NCI-H748 treated with DMSO at 0.1 percent for 48 hours (cell line): ENCODE measurements around the gene GLI2.
A peak's percentile ranks its signal among the peaks of the same experiment; 100 is the strongest.

Experiments
- DNase-seq: peaks from one replicate; lab custom pipeline; 2025; lab: John Stamatoyannopoulos, UW

GLI2 gene

DNA sequence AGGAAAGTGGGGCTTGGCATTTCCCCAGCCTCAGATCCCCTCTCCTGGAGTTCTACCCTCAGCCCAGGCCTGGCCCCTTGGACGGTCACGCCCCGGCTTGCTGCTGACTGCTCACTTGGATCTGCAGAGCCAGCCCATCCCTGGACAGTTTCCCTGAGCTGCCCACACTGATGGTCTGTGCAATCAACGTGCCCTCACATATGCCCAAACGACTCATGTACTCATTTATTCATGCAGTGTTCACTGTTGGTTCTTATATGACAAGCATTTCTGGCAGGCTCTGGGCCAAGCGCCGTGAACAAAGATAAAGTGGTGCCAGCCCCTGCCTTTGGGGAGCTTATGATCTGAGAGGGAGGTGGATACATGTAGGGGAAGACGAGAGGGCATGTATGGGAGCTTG, 20.3 kb upstream of the GLI2 start:
- DNase-seq, result no peak

GRCh38 chr2:120715941-120716340, 19.7 kb upstream of the GLI2 start:
- DNase-seq, result no peak

DNA sequence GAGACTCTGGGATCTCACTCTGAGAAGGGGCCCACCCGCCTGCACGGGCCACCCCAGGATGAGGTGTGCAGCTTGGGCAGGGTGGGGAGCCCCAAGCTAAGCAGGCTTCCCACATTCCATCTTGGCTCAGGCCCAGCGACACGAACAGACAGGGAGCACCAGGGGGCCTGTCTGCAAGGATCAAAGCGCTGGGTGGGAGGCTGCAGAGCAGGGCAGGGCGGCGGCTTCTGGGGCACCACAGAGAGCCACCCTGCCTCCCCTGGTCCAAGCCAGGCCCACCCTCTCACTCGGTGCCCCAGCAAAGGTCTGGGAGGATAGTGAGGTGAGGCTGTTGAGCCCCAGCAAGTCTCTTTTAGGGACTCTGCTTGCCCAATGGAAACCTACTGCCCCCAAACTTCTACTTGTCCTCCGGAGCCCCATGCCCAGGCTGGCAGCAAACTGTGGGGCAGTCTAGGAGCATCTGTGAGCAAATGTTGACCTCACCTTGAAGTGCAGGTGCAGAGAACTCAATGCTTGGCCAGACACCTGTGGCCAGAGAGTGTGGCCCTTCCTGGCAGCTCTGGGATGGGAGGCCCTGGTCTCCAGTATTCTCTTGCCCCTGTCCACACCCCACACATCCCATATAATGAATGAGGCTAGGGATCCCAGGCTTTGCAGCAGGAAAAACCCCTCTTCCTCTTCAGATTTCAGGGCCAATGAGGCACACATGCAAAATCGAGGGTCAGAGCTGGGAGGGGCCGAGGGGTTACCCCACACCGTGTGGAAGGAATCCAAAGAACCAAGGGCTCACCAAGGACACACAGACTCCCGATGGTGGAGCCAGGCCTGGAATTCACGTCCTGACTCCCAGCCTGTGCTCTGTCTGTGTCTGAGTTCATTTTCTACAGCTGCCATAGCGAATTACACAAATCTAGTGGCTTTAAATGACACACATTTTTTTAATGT, 18.8 kb upstream of the GLI2 start:
- no peak for DNase-seq

DNA sequence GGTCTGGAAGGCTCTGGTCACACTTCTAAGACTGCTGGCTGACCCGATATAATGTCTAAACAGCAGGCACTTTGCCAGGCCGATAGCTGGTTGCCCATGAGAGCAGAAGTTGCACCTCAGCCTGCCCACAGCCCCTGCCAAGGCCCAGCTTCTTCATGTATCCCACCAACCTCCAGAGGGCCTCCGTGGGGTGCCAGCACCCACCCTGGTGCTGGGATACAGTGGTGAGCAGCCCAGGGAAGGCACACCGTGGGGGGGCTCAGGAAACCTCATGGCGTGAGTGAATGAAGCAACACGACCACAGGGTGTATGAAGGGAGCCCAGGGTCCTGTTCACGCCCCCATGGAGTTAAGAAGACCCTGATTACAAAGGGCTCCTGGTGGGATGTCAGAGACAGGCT, 16.2 kb upstream of the GLI2 start:
- DNase-seq, result no peak

DNA sequence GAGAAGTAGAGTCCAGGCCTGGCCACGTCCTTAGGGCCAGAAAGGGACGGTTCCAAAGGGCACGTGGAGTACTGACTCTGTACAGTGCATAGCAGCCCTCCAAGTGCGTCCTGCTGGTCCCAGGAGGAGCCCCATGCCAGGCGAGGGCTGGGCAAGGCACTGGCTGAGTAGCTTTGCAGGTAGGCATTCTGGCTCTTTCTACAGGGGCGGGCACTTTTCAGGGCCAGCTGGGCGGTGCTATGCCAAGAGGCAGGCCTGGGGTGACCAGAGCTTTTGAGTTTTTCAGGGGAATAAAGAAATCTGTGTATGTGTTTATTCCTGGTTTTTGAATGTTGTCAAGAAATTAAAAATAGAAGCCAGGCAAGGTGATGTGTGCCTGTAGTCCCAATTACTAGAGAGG, 15.4 kb upstream of the GLI2 start:
- no peak for DNase-seq

DNA sequence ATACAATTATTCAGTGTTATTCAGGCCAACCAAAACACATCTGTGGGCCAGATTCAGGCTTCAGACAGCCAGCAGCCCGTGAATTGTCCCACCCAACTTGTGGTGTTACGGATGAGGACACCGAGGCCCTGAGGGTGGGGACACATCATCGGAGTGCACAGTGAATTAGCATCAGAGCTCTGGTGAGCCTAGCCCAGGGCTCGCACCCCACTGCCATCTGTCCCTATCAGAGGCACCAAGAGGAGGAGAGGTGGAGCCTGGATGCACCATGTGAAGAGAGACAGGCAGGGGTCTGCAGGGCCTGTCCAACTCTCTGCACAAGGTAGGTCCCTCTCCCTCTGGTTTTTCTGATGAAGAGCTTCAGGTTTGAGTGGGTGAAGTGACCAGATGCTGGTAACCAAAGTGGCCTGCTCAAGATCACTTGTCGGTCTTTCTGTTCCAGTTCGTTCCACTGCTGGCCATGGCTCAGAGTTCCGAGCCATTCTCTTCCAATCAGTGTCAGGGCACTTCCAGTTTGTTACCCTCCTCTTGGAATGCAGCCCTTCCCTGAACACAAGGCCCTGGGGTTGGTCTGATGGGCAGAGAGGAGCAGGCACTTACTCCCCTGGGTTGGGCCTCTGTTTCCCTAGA, 14.8 kb upstream of the GLI2 start:
- no peak for DNase-seq

GRCh38 chr2:120722246-120722567, 13.5 kb upstream of the GLI2 start:
- no peak for DNase-seq

DNA sequence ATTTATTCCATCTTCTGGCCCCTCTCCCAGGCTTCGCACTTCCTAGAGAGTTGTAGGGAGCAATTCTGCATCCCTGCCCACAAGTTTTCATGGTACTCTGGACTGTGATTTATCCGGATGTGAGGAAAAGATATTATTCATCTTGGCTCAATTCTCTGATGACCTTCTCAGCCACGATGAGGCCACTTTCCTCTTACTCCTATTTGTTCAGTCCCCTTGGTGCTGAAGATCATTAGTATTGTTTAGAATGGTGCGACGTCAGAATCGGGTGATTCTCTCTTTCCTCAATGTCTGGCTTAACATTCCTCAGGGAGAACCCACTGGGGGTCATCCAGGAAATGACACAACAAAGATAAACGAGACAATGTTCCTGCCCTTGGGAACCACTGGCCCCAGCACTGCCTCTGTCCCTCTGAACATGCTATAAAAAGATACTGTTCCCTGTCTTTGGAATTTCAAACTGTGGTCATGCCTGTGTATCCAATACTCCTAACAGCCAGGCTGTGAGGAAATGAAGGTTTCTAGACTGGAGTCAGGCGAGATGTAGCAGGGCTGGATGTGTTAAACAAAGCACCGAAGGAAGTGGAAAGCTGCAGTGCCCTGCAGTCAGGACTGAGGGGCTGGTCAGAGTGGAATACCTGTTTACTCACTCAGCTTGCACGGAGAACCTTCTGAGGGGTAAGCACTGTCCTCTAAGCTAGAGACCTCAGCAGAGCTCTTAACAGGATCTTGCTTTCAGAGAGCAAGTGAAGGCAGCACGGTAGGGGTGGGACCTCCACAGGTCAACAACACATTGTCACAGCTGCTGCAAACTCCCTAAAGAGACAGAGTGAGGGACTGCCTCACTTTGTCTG, 12.9 kb upstream of the GLI2 start:
- no peak for DNase-seq

DNA sequence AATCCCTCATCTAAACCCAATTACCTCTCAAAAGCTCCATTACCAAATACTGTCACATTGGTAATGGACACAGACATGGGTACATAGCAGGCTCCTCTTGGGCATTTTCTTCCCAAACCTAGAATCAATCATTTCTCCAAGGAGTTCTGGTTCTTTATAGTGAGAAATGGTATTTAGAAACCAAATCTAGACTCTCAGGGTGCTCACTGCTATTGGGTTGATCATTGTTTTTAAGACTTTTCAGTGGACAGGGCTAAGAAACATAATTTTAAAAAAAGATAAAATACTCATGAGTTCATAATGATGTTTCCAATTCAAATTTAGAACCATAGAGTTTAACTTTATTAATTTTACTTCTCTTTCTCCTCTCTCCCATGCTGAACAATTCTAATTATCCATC, 9.4 kb upstream of the GLI2 start:
- no peak for DNase-seq

DNA sequence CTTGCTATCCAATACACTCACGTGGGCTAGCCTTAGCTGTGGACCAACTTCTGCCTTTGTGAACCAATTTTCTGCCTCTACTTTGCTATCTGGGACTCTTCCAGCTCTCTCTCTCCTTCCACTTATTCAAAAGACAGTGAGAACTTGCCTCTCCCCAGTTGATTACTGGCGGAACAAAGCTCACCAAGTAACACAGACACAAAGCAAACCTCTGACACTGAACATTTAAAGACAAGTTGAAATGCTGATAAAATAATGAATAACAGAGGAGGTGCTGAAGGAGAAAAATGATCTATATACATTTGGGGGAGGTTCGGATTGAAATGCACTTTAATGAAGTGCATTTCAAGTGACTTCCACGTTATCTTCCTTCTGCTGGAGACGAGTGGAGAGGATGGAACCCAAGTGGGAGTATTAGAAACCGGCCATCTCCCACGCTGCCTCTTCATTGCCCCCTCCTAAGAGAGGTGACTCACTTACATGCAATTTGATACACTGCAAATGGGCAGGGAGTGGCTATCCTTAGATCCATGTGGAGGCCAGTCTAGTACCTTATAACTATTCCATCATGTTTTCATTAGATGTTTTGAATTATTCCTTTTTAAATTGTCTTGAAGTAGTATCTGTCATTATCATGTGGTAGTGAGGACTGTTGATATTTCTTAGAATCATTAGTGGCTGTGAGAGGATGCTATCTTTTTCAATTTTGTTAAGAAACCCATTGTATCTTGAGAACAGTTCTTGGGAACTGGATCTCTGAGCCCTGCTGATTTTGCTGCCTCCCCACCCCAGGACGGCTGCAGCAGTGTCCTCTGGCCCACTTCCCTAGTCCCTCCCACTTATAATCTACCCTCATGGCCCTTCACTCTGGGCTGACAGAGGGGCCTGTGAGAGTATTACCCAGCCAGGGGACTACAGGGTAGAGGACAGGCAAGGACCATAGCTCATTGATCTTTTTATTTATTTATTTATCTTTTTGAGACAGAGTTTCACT, 6.0 kb upstream of the GLI2 start:
- DNase-seq, result no peak

GRCh38 chr2:120731175-120731574, 4.5 kb upstream of the GLI2 start:
- DNase-seq, result no peak

- no peak for DNase-seq
These were observed 3.0 kb upstream of the GLI2 start for GRCh38 chr2:120732506-120733237.

- no peak for DNase-seq
These were observed 2.3 kb upstream of the GLI2 start for GRCh38 chr2:120733238-120733932.

DNA sequence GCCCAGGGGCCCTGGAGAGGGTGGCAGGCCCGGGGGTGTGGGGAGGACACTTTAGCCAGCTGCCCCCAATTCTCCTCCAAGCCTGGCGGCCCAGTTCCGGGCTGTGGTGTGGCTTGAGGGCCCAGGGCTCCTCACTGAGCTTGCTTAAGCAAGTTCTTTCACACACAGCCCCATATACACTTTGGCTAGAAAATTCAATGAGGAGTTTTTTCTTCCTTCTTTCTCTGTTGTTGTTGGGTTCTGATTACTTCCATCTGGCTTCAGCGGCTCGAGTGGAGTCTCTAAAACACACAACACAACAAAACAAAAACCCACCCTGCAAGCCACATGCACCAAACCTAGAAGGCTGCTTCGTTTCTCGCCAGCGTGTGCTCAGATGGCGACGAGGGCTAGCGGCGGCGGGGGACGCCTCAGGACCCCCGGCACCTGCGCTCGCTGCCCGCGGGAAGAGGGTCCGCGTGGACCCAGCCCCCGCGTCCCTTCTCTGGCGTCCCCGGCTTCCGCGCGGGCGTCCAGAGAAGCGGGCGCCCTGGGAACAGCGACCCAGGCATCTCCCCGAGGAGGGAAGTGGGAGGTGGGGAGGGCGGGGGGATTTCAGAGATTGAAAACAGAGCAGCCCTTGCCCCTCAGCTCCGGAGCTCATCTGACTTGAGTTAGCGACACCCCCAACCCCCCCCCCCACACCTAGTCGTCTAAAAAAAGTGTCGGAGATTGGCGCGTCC, 577 bp upstream of the GLI2 start:
- no peak for DNase-seq

- DNase-seq, result no peak
These were observed 545 bp downstream of the GLI2 start for GRCh38 chr2:120736202-120736623.

DNA sequence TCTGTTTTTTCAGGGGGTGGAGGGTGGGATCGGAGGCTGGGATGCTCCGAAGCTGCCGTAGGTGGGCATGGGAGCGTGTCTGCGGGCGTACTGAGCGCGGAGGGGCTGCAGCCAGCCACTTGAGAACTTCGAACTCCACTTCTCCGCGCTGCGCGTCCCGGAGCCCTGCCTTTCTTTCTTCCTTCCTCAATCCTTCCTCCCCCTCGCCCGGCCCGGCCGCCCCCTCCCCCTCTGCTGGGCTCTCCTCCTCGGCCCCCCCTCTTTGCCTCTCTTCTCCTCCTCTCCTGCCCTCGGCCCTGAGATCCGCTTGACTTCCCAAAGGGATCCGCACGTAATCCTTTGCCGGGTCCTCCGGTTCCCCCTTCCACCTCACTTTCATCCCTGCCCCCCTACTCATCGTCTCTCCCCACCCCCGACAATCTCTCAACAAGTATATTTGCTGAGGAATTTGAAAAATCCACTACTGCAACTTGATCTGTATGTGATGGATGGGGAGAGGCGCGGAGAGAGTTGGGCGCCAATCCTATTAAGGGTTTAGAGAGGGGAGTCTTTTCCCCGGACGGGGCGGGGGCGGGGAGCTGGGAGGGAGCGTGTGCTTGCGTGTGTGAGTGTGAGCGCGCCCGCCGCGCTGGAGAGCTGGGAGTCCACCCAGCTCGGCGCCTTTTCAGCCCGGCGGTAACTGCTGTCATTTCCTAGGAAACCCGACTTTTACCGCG, 1.1 kb downstream of the GLI2 start:
- DNase-seq, result peak; percentile 18

DNA sequence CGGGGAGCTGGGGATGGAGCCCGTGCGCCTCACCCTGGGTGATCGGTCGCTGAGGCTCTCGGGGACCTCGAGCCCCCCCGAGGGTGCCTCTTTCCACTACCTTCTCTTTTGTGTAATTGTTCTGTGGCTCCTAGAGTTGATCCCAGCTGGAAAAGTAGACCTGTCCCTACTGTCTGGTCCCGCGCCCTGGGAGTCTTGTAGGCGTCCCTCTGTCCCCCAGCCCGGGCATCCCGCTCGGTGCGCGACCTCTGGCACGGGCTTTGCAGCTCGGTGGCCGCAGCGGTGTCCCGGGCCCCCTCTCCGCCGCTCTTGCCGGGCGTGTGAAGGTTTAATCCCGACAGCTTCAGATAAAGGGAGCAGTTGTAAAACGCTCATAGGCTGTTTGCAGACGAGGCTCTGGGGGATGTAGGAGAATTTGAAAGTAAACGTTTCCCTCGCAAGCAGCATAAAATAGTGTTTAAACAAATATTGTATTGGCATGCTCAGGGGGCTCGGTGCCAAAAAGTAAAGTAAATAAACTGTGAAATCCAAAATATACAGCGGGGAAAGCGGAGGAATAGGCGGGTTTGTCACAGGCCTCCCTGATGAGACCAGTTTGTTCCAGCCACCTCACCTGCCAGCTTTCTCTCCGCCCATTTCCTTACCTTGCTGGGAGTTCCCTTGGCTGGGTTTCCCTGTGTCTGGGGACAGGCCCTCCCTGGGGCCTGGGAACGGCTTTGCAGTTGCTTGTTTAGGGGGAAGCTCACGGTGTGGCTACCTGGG, 1.9 kb downstream of the GLI2 start:
- DNase-seq, result peak; percentile 31

DNA sequence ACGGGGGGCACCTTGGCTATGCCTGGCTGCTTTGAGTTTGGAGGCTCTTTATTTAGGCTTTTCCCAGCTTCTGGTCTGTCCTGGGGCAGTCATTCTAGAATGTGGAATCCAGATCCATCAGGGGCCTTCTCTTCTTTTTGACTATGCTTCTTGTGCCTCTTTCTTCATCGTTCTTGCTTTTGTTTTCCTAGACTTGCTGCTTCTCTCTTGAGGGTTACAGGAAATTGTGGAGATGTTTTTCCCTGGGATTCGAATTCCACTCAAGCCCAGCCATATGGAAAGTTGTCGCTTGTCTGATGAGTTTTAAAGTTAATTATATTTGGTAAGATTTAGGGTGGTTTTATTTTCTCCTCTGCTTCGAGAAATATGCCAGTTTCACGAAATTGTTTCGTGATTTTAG, 2.4 kb downstream of the GLI2 start:
- DNase-seq, result no peak
